HG02970 (cell line): ENCODE measurements around the gene OR2J3.
"Not testable (repeated sequence)": the region's sequence is repeated elsewhere in the genome, so short reads cannot be mapped to it uniquely, and the experiment has no call there.

ENCODE experiments used
- ATAC-seq: cut with Tn5 transposase; IDR thresholded peaks from one replicate; pipeline ENCODE4 v1.9.1; 2021; ENCODE audit warnings: mild to moderate bottlenecking, moderate library complexity, moderate number of reproducible peaks; ENCODE audit not compliant: unreplicated experiment, low FRiP score

The OR2J3 gene

DNA sequence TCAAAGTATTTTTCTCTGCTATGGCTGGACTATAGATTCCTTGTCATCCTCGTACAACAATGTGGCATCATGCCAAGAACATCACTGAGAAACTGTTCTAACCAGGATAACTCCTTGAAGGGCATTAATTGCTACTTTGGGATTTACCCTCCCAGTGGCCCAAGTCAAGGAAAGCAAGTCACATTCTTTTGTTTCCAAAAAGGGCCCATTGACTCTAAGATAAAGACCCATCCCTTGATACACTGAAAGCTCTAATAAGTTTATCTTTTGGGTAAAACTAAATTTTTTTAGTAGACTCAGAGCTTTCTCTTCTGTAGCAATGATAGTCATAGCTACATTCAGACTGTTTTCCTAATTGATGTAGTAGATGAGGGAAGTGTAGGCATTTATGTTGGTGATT lies at the start of gene OR2J3:
Gene OR2J3, plus strand, starts transcription at position 301 of the 400 bp plus-strand sequence. CDS start 3,833 bp downstream, outside the sequence.
- no peak for ATAC-seq

DNA sequence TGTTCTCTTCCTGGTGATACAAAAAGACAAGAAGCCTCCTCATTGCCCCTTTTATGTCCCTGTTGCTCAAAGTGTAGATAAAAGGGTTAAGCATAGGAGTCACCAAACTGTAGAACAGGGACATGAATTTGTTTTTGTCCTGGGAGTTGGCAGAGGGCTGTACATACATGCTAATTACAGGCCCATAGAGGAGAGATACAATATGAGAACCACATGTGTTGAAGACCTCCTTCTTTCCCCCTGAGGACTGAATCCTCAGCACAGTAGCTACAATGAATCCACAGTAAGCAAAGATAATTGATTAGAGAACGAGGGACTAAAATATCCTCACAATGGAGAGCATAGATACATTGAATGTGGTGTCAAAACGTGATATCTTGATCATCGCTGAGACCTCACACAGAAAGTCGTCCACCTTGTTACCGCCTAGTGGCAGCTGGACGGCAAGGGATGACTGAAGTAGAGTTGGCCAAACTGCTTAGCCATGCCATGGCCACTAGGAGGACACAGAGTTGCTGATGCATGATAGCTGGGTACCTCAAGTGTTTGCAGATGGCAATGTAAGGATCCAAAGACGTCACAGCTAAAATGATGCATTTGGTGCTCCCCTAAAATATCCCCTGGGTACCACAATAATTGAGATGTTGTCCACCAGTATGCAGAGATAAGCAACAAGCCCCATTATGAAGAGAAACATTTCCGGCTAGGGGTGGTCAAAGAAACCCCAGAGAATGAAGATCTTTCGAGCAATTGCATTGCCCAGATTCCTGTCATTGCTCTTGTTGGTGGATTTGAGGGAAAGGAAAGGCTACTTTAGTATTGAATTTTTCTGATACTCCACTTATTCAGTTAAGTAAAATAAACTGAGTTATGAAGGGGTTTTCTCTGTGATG lies 35.8 kb upstream of the OR2J3 start:
- no peak for ATAC-seq

DNA sequence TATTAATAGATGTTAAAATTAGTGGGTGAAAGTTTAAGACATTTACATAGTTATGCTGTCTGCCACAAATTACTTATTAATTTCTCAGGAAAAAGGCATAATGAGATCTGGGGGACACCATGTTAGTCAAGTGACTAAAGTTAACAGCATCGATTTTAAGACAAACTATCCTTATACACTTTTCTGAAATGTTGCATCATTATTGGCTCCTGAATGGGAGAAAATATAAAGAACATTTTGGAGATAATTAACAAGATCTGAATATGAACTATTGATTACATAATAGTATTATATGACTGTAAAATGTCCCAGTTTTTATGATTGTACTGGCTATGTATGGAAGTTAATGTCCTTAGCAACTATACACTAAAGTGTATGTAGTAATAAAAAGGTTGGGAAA lies 28.7 kb upstream of the OR2J3 start:
- ATAC-seq = no peak

DNA sequence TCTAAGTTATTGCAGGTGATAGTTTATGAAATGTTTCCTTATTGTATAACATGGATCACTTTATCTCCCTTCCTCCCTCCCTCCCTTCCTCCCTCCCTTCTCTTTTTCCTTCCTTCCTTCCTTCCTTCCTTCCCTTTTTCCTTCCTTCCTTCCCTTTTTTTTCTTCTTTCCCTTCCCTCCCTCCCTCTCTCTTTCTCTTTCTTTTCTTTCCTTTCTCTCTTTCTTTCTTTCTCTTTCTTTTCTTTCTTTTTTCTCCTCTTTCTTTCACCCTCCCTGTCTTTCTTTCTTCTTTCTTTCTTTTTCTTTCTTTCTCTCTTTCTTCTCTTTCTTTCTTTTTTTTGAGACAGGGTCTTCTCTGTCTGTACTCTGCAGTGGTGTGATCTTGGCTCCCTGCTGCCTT lies 26.5 kb upstream of the OR2J3 start:
- ATAC-seq = no peak

DNA sequence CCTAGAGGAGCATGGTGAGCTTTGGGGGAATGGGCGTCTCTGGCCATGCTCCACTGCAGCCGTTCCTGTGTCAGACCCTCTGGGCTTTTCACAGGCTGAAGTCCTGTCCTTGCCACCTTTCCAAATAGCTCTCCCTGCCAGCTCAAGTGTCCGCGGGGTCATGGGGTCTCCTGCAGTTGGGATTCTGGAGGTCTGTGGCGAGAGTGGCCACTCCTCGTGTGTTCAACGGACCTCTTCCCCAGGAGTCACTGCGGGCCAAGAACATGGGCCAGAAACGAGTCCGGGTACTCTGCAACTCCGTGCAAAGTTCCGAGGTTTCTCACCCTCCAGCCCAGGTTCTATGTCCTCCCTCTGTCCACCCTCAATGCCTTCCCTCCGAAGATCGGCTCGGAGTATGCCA lies 25.4 kb upstream of the OR2J3 start:
- ATAC-seq = no peak

DNA sequence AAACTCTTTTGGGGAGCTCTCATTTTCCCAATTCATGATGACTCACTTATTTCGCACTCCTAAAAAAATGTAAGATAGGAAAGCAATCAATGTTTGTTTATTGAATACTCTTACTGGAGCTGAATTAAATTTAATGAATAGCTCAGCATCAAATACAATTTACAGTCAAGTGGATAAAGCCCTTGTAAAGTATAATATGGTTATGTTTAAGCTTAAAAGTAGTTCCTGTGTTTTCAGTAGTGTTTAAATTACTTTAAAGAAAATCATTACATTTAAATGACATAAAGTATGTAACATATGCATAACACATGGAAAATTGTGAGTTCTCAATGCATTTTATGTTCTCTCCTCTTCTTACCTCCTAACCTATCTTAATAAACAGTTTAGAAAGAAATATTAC lies 20.6 kb upstream of the OR2J3 start, which contains the start of gene OR2B3:
Gene OR2B3, minus strand, starts transcription at position 101 of the 400 bp plus-strand sequence. Its CDS starts 65 bp downstream, at position 36.
- no peak for ATAC-seq

DNA sequence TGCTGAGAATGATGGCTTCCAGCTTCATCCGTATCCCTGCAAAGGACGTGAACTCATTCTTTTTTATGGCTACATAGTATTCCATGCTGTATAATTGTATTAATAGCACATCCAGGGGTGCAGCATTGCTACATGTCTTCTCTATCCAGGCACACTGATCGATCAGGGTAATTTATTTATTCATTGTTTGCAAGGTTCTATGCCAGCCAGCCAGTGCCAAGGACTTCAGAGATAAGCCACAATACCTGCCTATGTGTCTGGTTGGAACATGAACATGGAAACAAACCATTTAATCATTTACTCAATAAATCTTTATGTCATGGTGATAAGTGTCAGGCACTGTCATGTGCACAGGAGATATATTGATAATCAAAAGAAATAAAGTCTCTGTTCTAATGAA lies 14.9 kb upstream of the OR2J3 start:
- ATAC-seq = no peak

DNA sequence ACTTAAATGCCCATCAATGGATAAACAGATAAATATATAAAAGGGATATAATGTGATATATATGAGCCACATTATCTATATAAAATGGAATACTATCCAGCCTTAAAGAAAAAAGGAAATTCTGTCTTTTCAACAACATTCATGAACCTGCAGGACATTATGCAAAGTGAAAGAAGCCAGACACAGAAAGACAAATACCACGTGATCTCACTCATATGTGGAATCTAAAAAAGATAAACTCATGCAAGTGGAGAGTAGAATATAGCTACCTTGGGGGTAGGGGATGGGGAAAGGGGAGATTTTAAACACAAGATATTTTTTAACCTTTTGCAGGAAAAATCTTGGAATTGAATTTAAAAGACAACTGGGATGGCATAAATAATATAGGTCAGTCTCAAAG lies 10.1 kb upstream of the OR2J3 start:
- no peak for ATAC-seq

DNA sequence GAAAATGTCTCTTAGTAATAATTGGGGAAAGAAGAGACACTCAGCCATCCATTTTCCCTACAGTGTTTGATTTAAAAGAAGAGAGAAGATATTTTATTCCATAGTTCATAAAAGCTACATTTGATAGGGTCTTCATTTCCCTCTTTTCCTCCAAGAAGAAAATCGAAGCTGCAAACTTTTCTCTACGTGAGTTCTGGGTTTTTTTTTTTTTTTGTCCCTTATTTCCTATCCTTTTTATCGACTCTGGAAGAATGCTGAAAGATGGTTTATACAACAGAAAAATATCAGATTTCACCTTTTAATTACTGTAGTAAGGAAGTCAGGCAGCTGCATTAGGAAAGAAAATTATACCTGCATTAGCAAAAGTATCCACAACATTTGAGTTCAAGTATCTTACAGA lies 8.7 kb upstream of the OR2J3 start, which contains the start of gene OR2J1:
Gene OR2J1, plus strand, starts transcription at position 301 of the 400 bp plus-strand sequence. CDS start 1,453 bp downstream, outside the sequence.
- ATAC-seq = no peak

DNA sequence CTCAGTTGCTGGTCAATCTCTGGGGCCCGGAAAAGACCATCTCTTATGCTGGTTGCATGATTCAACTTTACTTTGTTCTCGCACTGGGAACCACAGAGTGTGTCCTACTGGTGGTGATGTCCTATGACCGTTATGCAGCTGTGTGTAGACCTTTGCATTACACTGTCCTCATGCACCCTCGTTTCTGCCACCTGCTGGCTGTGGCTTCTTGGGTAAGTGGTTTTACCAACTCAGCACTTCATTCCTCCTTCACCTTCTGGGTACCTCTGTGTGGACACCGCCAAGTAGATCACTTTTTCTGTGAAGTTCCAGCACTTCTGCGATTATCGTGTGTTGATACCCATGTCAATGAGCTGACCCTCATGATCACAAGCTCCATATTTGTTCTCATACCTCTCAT lies 4.3 kb downstream of the OR2J3 start:
- no peak for ATAC-seq

DNA sequence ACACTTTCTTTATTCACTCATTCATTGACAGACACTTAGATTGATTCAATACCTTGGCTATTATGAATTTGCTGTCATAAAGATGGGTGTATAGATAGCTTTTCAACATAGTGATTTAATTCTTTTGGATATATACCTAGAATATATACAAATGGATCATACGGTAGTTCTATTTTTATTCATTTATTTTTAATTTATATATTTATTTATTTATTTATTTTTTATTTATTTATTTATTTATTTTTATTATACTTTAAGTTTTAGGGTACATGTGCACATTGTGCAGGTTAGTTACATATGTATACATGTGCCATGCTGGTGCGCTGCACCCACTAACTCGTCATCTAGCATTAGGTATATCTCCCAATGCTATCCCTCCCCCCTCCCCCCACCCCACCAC lies 7.1 kb downstream of the OR2J3 start:
- ATAC-seq = not testable (repeated sequence)

DNA sequence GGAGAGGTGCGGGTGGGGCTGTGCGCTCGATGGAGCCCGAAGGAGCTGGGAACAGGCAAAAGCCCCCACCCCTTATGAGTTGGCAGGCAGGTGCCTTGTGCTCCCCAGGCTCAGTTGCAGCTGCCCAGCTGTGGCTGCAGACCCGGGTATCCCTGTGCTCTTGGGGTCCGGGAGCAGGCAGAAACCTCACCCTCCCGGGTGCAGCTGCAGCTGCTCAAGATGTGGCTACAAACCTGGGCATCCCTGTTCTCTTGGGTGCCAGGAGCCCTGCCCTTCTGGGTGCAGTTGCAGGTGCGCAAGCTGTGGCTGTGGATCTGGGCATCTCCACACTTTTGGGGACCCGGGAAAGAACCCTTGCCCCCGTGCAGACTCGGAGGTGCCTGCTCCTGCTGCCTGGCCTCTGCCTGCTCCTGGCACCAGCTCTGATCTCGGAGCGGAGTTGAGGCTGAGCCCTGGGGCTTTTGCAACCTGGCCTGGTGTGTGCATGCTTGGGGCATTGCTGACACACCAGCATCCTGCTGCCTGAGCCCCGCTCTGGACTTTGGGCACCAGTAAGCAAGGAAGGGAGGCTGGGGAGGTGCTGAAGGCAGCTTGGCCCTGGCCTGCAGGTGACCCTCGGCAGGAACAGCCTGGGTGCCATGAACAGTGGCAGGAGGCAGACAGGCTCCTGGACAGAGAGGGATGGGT lies 21.6 kb downstream of the OR2J3 start:
- no peak for ATAC-seq

DNA sequence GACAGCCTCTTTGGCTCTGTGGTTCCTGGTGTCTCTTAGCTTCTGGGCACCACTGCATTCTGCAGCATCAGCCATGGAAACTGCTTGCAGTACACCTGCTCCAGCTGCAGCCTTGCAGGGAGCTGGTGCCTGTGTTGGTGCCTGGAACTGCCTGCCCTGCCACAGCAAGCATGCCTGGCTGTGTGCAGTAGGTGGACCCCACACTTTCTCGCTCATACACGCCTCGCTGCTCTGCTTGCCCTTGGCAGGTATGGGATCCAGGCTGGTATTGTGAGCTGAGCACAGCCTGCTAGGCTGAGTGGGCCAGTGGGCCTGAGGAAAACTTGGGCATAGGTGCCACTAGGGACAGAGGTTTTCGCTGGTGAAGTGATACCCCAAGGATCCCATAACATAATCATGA lies 22.8 kb downstream of the OR2J3 start:
- ATAC-seq = no peak

DNA sequence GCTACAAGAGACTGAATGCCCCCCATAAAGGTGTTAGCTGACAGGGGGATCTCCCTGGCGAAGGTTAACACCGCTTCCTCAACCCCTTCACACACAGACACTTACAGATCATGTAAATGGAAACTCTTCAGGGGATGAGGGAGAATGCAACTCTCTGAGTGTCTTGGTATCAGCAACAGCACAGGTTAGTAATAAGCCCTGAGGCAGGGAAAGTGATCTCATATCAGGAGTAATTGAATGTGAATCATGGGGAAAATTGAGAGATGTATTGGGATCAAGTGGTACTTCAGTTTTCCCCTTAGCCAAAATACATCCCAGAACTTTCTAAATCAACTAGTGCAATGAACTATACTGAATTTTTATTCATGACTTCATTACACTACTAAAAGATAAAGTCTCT lies 23.8 kb downstream of the OR2J3 start:
- no peak for ATAC-seq

DNA sequence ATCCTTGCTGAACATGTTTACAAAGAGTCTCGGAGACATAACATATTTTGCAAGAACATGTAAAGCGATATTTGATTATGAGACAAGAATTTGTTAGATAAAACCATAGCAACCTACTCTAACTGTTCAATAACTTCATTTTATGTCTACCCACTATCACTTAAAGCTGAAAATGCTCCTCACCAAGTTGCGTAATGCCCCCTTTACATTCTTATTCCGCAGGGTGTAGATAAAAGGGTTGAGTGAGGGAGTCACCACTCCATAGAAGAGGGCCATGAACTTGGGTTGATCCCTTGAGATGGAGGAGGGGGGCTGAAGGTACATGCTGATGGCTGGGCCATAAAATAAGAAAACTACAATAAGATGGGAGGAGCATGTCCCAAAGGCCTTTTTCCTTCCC lies 29.9 kb downstream of the OR2J3 start:
- no peak for ATAC-seq

DNA sequence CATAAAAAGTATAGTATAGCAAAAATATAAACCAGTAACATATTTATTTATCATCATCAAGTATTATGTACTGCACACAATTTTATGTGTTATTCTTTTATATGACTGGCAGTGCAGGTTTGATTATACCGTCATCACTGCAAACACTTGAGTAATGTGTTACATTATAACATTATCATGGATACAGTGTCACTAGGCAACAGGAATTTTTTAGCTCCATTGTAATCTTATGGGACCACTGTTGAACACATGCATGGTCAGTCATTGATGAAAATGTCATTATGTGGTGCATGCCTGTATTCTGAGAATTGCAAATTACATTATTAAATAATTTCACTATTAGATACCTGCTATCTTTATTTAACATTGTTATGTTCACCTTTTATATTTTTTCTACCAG lies 33.7 kb downstream of the OR2J3 start:
- ATAC-seq = no peak

DNA sequence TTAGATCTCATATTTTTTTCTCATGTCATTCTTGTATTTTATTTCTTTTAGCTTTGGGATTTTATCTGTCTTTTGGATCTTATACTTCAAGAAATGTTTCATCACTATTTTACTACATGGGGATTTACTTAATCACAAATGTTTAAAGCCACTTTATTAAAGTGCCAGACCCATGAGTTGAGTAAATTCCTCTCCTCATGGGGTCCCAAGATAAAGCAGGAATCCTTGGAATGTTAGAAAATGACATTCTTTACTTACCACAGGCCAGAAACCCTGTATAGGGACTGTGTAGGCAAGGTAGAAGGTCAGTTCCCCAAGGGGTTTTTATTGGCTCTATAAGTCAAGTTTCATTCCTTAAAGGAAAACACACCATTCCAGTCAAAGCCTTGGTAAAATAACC lies 34.5 kb downstream of the OR2J3 start:
- no peak for ATAC-seq

DNA sequence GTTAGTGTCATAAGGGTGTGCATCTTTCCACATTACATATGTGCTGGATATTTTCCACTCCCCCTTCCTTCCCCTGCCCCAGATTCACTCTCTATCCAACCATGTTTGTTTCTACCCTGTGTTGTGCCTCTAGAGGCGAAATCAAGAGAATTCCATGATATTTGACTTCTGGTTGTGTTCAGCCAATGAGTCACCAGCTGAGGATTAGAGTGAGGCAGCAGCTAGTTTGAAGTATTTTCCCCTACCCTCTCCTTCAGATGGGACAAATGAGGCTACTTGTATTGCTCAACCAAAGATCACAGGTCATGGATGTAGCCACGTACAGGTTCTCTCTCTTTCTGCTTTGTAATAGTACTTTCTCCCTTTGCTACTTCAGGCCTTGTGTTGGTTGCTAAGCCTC lies 38.3 kb downstream of the OR2J3 start:
- ATAC-seq = no peak

DNA sequence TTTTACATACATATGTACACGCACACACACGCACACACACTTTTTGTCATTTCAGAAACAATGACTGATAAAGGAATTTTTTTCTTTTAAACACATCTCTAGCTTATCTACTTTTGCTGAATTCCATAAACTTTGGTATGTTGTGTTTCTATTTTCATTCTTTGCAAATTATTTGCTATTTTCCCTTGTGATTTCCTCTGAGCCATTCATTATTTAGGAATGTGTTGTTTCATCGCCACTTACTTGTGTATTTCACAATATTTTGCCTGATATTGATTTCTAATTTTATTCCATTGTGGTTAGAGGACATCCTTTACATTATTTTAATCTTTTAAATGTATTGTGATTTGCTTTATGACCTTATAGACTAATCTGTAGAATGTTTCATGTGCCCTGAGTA lies 39.2 kb downstream of the OR2J3 start:
- ATAC-seq = no peak

DNA sequence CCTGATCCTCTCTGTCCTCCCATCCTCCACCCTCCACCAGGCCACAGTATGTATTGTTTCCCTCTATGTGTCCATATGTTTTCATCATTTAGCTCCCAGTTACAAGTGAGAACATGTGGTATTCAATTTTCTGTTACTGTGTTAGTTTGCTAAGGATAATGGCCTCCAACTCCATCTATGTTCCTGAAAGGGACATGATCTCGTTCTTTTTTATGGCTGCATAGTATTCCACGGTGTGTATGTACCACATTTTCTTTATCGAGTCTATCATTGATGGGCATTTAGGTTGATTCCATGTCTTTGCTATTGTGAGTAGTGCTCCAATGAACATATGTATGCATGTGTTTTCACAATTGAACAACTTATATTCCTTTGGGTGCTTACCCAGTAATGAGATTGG lies 41.6 kb downstream of the OR2J3 start:
- ATAC-seq = not testable (repeated sequence)

DNA sequence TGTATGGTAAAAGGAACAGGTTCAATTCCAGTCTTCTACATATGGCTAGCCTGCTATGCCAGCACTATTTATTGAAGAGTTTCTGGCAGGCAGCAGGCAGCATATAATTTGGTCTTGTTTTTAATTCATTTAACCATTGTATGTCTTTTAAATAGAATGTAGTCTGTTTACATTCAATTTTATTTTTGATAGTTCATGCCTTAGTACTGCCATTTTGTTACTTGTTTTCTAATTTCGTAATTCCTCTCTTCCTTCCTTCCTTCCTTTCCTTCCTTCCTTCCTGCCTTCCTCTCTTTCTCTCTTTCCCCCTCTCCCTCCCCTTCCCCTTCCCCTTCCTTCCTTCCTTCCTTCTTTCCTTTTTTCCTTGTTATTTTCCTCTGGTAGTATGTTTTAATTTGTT lies 45.2 kb downstream of the OR2J3 start:
- ATAC-seq = no peak

DNA sequence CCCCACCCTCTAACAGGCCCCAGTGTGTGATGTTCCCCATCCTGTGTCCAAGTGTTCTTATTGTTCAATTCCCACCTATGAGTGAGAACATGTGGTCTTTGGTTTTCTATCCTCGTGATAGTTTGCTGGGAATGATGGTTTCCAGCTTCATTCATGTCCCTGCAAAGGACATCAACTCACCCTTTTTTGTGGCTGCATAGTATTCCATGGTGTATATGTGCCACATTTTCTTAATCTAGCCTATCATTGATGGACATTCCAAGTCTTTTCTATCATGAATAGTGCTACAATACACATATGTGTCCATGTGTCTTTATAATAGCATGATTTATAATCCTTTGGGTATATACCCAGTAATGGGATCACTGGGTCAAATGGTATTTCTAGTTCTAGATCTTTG lies 47.3 kb downstream of the OR2J3 start:
- not testable (repeated sequence) for ATAC-seq
